IMR-90 (cell line): ENCODE results near the gene OR2V2. TPM values are rescaled to one million over a fixed set of nuclear protein-coding genes. Genes with fewer than 3 reads are reported as not detected.
A peak's percentile ranks its signal among the peaks of the same experiment; 100 is the strongest.

ENCODE experiments used
- ATAC-seq: fragments of 200-7000 bp; cut with Tn5 transposase; 2 replicates; pipeline ENCODE4 v1.9.1; 2020; ENCODE audit warnings: low read depth, mild to moderate bottlenecking, moderate library complexity
- BruUV-seq: library from RNA; stranded (reverse); fragments of 400-500 nt; replicated peaks from 2 replicates; lab custom pipeline; 2021; lab: Mats Ljungman, UMichigan
- CTCF ChIA-PET: fragments of 300-600 bp; formaldehyde crosslinking; extraction: SDS; loops from one replicate; lab custom pipeline; 2021; ENCODE audit warnings: antibody characterized with exemption; lab: Yijun Ruan, JAX
- POLR2A ChIA-PET: fragments of 300-600 bp; sonication (Branson Sonifier 250); formaldehyde crosslinking; loops from one replicate; lab custom pipeline; 2022; ENCODE audit warnings: antibody characterized with exemption; ENCODE audit not compliant: unreplicated experiment; lab: Charles Lee
- DNase-seq: peaks from one replicate; pipeline ENCODE4 v3.0.0; 2013
- H2AFZ ChIP-seq: replicated peaks from 2 replicates; pipeline ENCODE3; 2013; ENCODE audit warnings: low read length, mild to moderate bottlenecking; ENCODE audit not compliant: poor library complexity
- H2AK5ac ChIP-seq: 2 replicates; pipeline ENCODE4 v1.6.1; 2013; ENCODE audit warnings: low read depth, low read length, inconsistent platforms
- H2AK9ac ChIP-seq: replicated peaks from 2 replicates; pipeline ENCODE3; 2013; ENCODE audit warnings: mild to moderate bottlenecking, low read depth, low read length, moderate library complexity; ENCODE audit not compliant: poor library complexity
- H2BK120ac ChIP-seq: 2 replicates; pipeline ENCODE4 v1.6.1; 2013; ENCODE audit warnings: low read depth, low read length, inconsistent platforms
- H2BK15ac ChIP-seq: 3 replicates; pipeline ENCODE4 v1.6.1; 2013; ENCODE audit warnings: low read depth, low read length, inconsistent platforms
- H2BK20ac ChIP-seq: 2 replicates; pipeline ENCODE4 v1.6.1; 2013; ENCODE audit warnings: low read depth, mild to moderate bottlenecking, inconsistent platforms, low read length, moderate library complexity
- H2BK5ac ChIP-seq: 2 replicates; pipeline ENCODE4 v1.6.1; 2013; ENCODE audit warnings: mild to moderate bottlenecking, low read depth, low read length, inconsistent platforms; ENCODE audit not compliant: poor library complexity, severe bottlenecking
- H3K14ac ChIP-seq: replicated peaks from 2 replicates; pipeline ENCODE4 v1.6.1; 2013; ENCODE audit warnings: low read depth, low read length, inconsistent platforms
- H3K18ac ChIP-seq: 2 replicates; pipeline ENCODE4 v1.6.1; 2013; ENCODE audit warnings: low read depth, low read length, control low read depth
- H3K23ac ChIP-seq: 2 replicates; pipeline ENCODE4 v1.6.1; 2013; ENCODE audit warnings: low read depth, low read length, inconsistent platforms
- H3K27ac ChIP-seq: 2 replicates; pipeline ENCODE4 v1.5.1; 2013; ENCODE audit warnings: mild to moderate bottlenecking, control low read depth, low read length; ENCODE audit not compliant: insufficient read depth
- H3K27me3 ChIP-seq: 2 replicates; pipeline ENCODE4 v1.6.1; 2013; ENCODE audit warnings: low read length; ENCODE audit not compliant: control insufficient read depth, insufficient read depth
- H3K36me3 ChIP-seq: 2 replicates; pipeline ENCODE4 v1.6.1; 2013; ENCODE audit warnings: low read length, mixed read lengths; ENCODE audit not compliant: control insufficient read depth, insufficient read depth
- H3K4ac ChIP-seq: 2 replicates; pipeline ENCODE4 v1.6.1; 2013; ENCODE audit warnings: low read depth, low read length, inconsistent platforms
- H3K4me1 ChIP-seq: 2 replicates; pipeline ENCODE4 v1.6.1; 2013; ENCODE audit warnings: low read length, mixed read lengths; ENCODE audit not compliant: control insufficient read depth, insufficient read depth
- H3K4me2 ChIP-seq: 2 replicates; pipeline ENCODE4 v1.6.1; 2013; ENCODE audit warnings: low read depth, mild to moderate bottlenecking, control low read depth, low read length, moderate library complexity
- H3K4me3 ChIP-seq: 2 replicates; pipeline ENCODE4 v1.5.1; 2013; ENCODE audit warnings: low read depth, mild to moderate bottlenecking, control low read depth, low read length, moderate library complexity; ENCODE audit not compliant: insufficient read depth
- H3K56ac ChIP-seq: 2 replicates; pipeline ENCODE4 v1.6.1; 2013; ENCODE audit warnings: low read length, inconsistent platforms; ENCODE audit not compliant: insufficient read depth; ENCODE audit errors: extremely low read depth
- H3K79me1 ChIP-seq, 2 experiments: 2 replicates each; pipeline ENCODE4 v1.6.1; 2013; ENCODE audit warnings: low read length in 2 of 2, inconsistent platforms in 1 of 2, low read depth in 1 of 2
- H3K9ac ChIP-seq: 2 replicates; pipeline ENCODE4 v1.6.1; 2013; ENCODE audit warnings: low read depth, low read length, control low read depth
- H3K9me1 ChIP-seq: 2 replicates; pipeline ENCODE4 v1.6.1; 2013; ENCODE audit warnings: low read length, inconsistent platforms; ENCODE audit not compliant: insufficient read depth
- H3K9me3 ChIP-seq: 2 replicates; pipeline ENCODE4 v1.6.1; 2013; ENCODE audit warnings: low read length; ENCODE audit not compliant: control insufficient read depth, insufficient read depth
- H4K20me1 ChIP-seq: 2 replicates; pipeline ENCODE4 v1.6.1; 2013; ENCODE audit warnings: low read length, inconsistent platforms; ENCODE audit not compliant: insufficient read depth
- H4K5ac ChIP-seq: 2 replicates; pipeline ENCODE4 v1.6.1; 2013; ENCODE audit warnings: mild to moderate bottlenecking, low read depth, low read length, control low read depth
- H4K8ac ChIP-seq, 2 experiments: 2 replicates each; pipeline ENCODE4 v1.6.1; 2013; ENCODE audit warnings: low read depth in 2 of 2, low read length in 2 of 2, control low read depth in 1 of 2, inconsistent platforms in 1 of 2
- H4K91ac ChIP-seq: 2 replicates; pipeline ENCODE4 v1.6.1; 2013; ENCODE audit warnings: low read depth, low read length, inconsistent platforms; ENCODE audit not compliant: insufficient read depth
- NFE2L2 ChIP-seq: fragments of 150-350 bp; IDR thresholded peaks from 2 replicates; pipeline ENCODE4 v1.6.1; 2016; ENCODE audit warnings: low read depth, mild to moderate bottlenecking, low read length
- WGBS, 2 experiments: methylation state at CpG; one replicate each; pipeline versions ENCODE4 v1.1.5 to v1.1.7; 2013; ENCODE audit warnings: missing lambda C conversion rate in 2 of 2; ENCODE audit not compliant: insufficient read length in 1 of 2; ENCODE audit errors: extremely low coverage in 2 of 2; 5-methylcytosine and 5-hydroxymethylcytosine counted together
- dilution Hi-C: fragments of 300-500 bp; cut with HindIII; formaldehyde crosslinking; loops from one replicate; pipeline ENCODE4 v1.14.3; 2018; ENCODE audit warnings: low sequenced_read_pairs; ENCODE audit not compliant: unreplicated experiment
- in situ Hi-C: fragments of 300-500 bp; cut with MboI; formaldehyde crosslinking; loops from 3 replicates; pipeline ENCODE4 v1.14.3; 2019; ENCODE audit warnings: low sequenced_read_pairs, inconsistent platforms, mixed read lengths
- intact Hi-C: fragments of 100-400 bp; cut with micrococcal nuclease; formaldehyde crosslinking; loops from 2 replicates; pipeline ENCODE4 v1.10.0; 2022
- polyA plus RNA-seq, 3 experiments: library from polyadenylated mRNA; depleted of rRNA; stranded (reverse); fragments of >200 nt; gene quantifications; 2 replicates each; pipeline ENCODE4 v1.2.3, GENCODE V29; 2012; ENCODE audit warnings: low replicate concordance in 1 of 3
- total RNA-seq: library from RNA; depleted of rRNA; stranded (reverse); fragments of >200 nt; gene quantifications from 2 replicates; pipeline ENCODE4 v1.2.3, GENCODE V29; 2012

Gene OR2V2
- total and polyA plus RNA-seq, 2 of the 4 experiments (the other 2 are of a cell fraction), result not detected

DNA sequence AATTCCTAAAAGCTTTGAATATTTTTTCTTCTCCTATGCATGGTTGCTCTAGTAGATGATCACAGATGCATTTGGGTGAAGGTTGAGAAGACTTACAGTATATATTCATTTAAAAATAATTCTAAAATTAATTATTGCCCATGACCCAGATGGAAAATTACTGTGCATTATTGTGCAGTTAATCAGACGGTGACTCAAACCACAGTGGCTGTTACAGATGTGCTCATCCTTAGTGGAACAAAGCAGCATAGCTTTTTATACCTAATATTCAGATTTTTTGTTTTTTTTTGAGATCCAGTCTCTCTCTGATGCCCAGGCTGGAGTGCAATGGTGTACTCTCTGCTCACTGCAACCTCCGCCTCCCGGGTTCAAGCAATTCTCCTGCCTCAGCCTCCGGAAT lies 27.1 kb upstream of the OR2V2 start:
- H3K79me1 ChIP-seq, result no peaks in the 10 kb centered on the region
- H2BK120ac ChIP-seq, result no peak overlapping the region
- no peak overlapping the region for H4K5ac ChIP-seq
- H3K27me3 ChIP-seq, result peaks cover 2% of the 10 kb centered on the region; the same call in 1 of the 2 replicates
- no peak overlapping the region for H3K9ac ChIP-seq
- DNase-seq, result peak; percentile 41
- H2AK5ac ChIP-seq, result no peak overlapping the region
- H2BK5ac ChIP-seq, result no peak overlapping the region
- no peak overlapping the region for H4K8ac ChIP-seq
- H3K9me1 ChIP-seq, result no peaks in the 10 kb centered on the region
- no peak overlapping the region for H3K4me3 ChIP-seq
- H3K4me2 ChIP-seq, result no peak overlapping the region
- no peak overlapping the region for H2AFZ ChIP-seq
- no peak overlapping the region for H2AK9ac ChIP-seq
- no TSS peak for BruUV-seq
- no peak overlapping the region for H2BK20ac ChIP-seq
- no peak for TF ChIP-seq NFE2L2
- no peaks in the 10 kb centered on the region for H3K36me3 ChIP-seq
- intact Hi-C loops, result no loop called here
- no peak overlapping the region for H3K14ac ChIP-seq
- H3K56ac ChIP-seq, result no peak overlapping the region
- no peak overlapping the region for H3K23ac ChIP-seq
- H3K9me3 ChIP-seq, result peaks cover 1% of the 10 kb centered on the region; the same call in 1 of the 2 replicates
- H4K91ac ChIP-seq, result no peak overlapping the region
- no peaks in the 10 kb centered on the region for H4K20me1 ChIP-seq
- ChIA-PET CTCF (interaction anchor here (0.8 kb wide), 1 partner anchor 39 kb away, joined by 3 read pairs; no protein-coding TSS in a partner anchor), POLR2A (no interaction called here)
- no peaks in the 10 kb centered on the region for H3K4me1 ChIP-seq
- WGBS, 2 experiments, result no CpG with 5 or more reads among the region's 4 CpGs
- ATAC-seq, result peak; percentile 42; the same call in 1 of the 2 replicates
- H2BK15ac ChIP-seq, result no peak overlapping the region
- no peak overlapping the region for H3K4ac ChIP-seq
- dilution Hi-C loops, result no loop called here
- no peak overlapping the region for H3K18ac ChIP-seq
- in situ Hi-C loops, result no loop called here
- H3K27ac ChIP-seq, result no peak overlapping the region
